Stomach (tissue), 9 donors: ENCODE data around the gene JAKMIP1. TPM values are rescaled to one million over a fixed set of nuclear protein-coding genes. Genes with fewer than 3 reads are reported as not detected.

Experiments used
- DNase-seq, 2 donors: peaks; one replicate each; pipeline versions ENCODE4 v3.0.0 to v3.0.0-alpha.2; 2013 to 2019
- H3K27ac ChIP-seq, 5 donors: fragments of 200-600 bp in 4 of 5; sonication (generic) in 4 of 5; one replicate each; pipeline ENCODE4 v1.5.1; 2013 to 2019; ENCODE audit warnings: mild to moderate bottlenecking in 1 of 5, moderate library complexity in 1 of 5
- H3K27me3 ChIP-seq, 3 donors: fragments of 200-600 bp; sonication (generic); one replicate each; pipeline ENCODE4 v1.5.1; 2017 to 2019; ENCODE audit warnings: mixed run types in 1 of 3
- H3K36me3 ChIP-seq, 4 donors: fragments of 200-600 bp; sonication (generic); 1 replicate in 3 of 4; 2 replicates in 1 of 4; pipeline ENCODE4 v1.5.1; 2016 to 2019
- H3K4me1 ChIP-seq, 4 donors: fragments of 200-600 bp; sonication (generic); one replicate each; pipeline ENCODE4 v1.5.1; 2016 to 2019
- H3K4me3 ChIP-seq, 4 donors: fragments of 200-600 bp; sonication (generic) in 3 of 4; one replicate each; pipeline ENCODE4 v1.5.1; 2016 to 2019; ENCODE audit warnings: mild to moderate bottlenecking in 1 of 4
- H3K9me3 ChIP-seq, 4 donors: fragments of 200-600 bp; sonication (generic); one replicate each; pipeline ENCODE4 v1.5.1; 2016 to 2019
- EP300 ChIP-seq: sonication (generic); formaldehyde crosslinking; IDR thresholded peaks from one replicate; pipeline ENCODE4 v1.6.1; 2017; ENCODE audit warnings: antibody characterized with exemption
- POLR2A ChIP-seq, 4 donors: fragments of 450-650 bp; IDR thresholded peaks; one replicate each; pipeline ENCODE4 v1.6.1; 2016; ENCODE audit warnings: antibody characterized with exemption in 4 of 4, control low read depth in 2 of 4, mild to moderate bottlenecking in 1 of 4, moderate library complexity in 1 of 4
- POLR2AphosphoS5 ChIP-seq, 3 donors: sonication (generic); formaldehyde crosslinking; IDR thresholded peaks; one replicate each; pipeline ENCODE4 v1.6.1; 2016; ENCODE audit warnings: antibody characterized with exemption in 3 of 3
- WGBS, 5 donors: extraction: QIAGEN DNeasy Blood & Tissue Kit in 3 of 5; methylation state at CpG; one replicate each; pipeline versions ENCODE4 v1.1.5 to v1.1.7; 2013 to 2018; 5-methylcytosine and 5-hydroxymethylcytosine counted together
- intact Hi-C: fragments of 100-400 bp; cut with DNase I; formaldehyde crosslinking; loops from one replicate; pipeline ENCODE4 v1.15.1; 2023; ENCODE audit warnings: low total_unique reads
- polyA plus RNA-seq, 3 donors: library from polyadenylated mRNA; stranded (reverse); fragments of 200-250 nt; gene quantifications; one replicate each; pipeline ENCODE4 v1.2.3, GENCODE V29; 2013
- total RNA-seq, 5 donors: library from RNA; depleted of rRNA; stranded (reverse); fragments of >200 nt; gene quantifications; one replicate each; pipeline versions ENCODE4 v1.1.0 to v1.2.3, GENCODE V29; 2014 to 2016
- TF ChIP-seq, protein P1 (sequence below), 7 experiments: fragments of 450-650 bp in 4 of 7; fragments of 200-600 bp in 3 of 7; sonication (generic) in 3 of 7; IDR thresholded peaks; one replicate each; pipeline ENCODE4 v1.5.1; 2016 to 2019; ENCODE audit warnings: antibody characterized with exemption in 7 of 7, control low read depth in 2 of 7, mild to moderate bottlenecking in 1 of 7
- donor health status: healthy with polysubstance abuse.
- donor health status: Bipolar disorder and iron deficiency.
- donor health status: healthy.

Gene JAKMIP1
- total and polyA plus RNA-seq, 8 donors: 0.18 to 10.3 (median 0.54) TPM; not detected in 2

GRCh38 chr4:6111354-6111960 lies 88.9 kb downstream of the JAKMIP1 start:
- H3K4me3 ChIP-seq: no peak overlapping the region
- no peaks in the 10 kb centered on the region for H3K36me3 ChIP-seq
- peaks cover 0 to 17% (median 0%) of the 10 kb centered on the region in 3 donors for H3K27me3 ChIP-seq
- intact Hi-C loops: no loop called here
- 51 to 70% (median 60%) methylated on average over 7 of the region's 7 CpGs for WGBS, 5 donors
- H3K27ac ChIP-seq: no peak overlapping the region
- peaks cover 0 to 4% (median 0%) of the 10 kb centered on the region in 4 donors for H3K4me1 ChIP-seq
- no peaks in the 10 kb centered on the region for H3K9me3 ChIP-seq
- DNase-seq: peak in 1 of 2 donors; percentile 19
- no peak for TF ChIP-seq POLR2AphosphoS5 (IDR thresholded peaks at IDR 0.05)
- TF ChIP-seq POLR2A (IDR thresholded peaks at IDR 0.05): no peak
- TF ChIP-seq, protein P1, sequence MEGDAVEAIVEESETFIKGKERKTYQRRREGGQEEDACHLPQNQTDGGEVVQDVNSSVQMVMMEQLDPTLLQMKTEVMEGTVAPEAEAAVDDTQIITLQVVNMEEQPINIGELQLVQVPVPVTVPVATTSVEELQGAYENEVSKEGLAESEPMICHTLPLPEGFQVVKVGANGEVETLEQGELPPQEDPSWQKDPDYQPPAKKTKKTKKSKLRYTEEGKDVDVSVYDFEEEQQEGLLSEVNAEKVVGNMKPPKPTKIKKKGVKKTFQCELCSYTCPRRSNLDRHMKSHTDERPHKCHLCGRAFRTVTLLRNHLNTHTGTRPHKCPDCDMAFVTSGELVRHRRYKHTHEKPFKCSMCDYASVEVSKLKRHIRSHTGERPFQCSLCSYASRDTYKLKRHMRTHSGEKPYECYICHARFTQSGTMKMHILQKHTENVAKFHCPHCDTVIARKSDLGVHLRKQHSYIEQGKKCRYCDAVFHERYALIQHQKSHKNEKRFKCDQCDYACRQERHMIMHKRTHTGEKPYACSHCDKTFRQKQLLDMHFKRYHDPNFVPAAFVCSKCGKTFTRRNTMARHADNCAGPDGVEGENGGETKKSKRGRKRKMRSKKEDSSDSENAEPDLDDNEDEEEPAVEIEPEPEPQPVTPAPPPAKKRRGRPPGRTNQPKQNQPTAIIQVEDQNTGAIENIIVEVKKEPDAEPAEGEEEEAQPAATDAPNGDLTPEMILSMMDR (IDR thresholded peaks at IDR 0.05): no peak
- no peak for TF ChIP-seq EP300

DNA sequence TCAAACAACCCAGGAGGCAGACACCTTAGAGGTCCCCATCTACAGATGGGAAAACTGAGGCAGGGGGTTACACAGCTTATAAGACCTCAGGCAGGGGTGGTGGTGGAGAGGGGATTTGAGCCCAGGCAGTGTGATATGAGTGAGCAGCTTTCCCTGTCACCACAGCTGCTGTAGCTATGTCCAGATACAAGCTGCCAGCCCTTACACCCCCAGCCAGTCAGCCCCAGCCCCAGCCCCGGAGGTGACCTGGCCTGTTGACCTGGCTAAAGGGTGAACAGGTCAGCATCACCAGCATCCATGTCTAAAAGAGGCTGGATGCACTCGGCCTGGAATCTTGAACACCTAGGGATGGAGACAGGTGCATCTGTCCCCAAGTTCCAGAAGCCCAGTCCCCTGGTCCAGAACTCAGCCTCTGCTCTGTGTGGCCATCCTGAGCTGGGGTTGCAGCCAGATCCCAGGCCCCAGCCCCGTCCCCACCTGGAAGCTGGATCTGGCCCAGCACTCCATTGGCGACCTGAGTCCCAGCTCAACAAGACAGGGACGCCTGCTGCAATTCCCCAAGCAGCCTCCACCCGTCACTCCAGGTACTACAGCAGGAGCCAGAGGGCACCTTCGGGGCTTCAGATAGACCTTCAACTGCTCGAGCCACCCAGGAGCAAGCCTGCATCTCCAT lies 89.5 kb downstream of the JAKMIP1 start:
- intact Hi-C loops: no loop called here
- peaks cover 0 to 16% (median 0%) of the 10 kb centered on the region in 3 donors for H3K27me3 ChIP-seq

GRCh38 chr4:6109842-6110560 lies 90.3 kb downstream of the JAKMIP1 start:
- 47 to 54% (median 51%) methylated on average over 10 to 13 of the region's 13 CpGs for WGBS, 5 donors
- TF ChIP-seq POLR2AphosphoS5 (IDR thresholded peaks at IDR 0.05): no peak
- TF ChIP-seq, protein P1 (IDR thresholded peaks at IDR 0.05): peak in 5 of 7 experiments; percentile 35 to 69 (median 62)
- H3K4me3 ChIP-seq: no peak overlapping the region
- H3K4me1 ChIP-seq: peaks cover 0 to 4% (median 0%) of the 10 kb centered on the region in 4 donors
- H3K27ac ChIP-seq: no peak overlapping the region
- H3K36me3 ChIP-seq: no peaks in the 10 kb centered on the region
- intact Hi-C loops: no loop called here
- H3K27me3 ChIP-seq: peaks cover 0 to 20% (median 0%) of the 10 kb centered on the region in 3 donors
- DNase-seq: peak; percentile 46 to 75
- H3K9me3 ChIP-seq: peaks cover 0 to 8% (median 0%) of the 10 kb centered on the region in 4 donors

More for the DNA sequence above, 89.5 kb downstream of the JAKMIP1 start:
- Histone ChIP-seq H3K27ac (no peak overlapping the region), H3K36me3 (no peaks in the 10 kb centered on the region), H3K4me3 (no peak overlapping the region), H3K9me3 (peaks cover 0 to 1% (median 0%) of the 10 kb centered on the region in 4 donors), H3K4me1 (peaks cover 0 to 4% (median 0%) of the 10 kb centered on the region in 4 donors)
- DNase-seq: peak in 1 of 2 donors; percentile 25
- WGBS, 5 donors: 57 to 80% (median 68%) methylated on average over 1 to 8 of the region's 8 CpGs
- TF ChIP-seq POLR2AphosphoS5 (IDR thresholded peaks at IDR 0.05): no peak
- TF ChIP-seq EP300: no peak
- TF ChIP-seq, protein P1 (IDR thresholded peaks at IDR 0.05): no peak

GRCh38 chr4:6107886-6108285 lies 92.5 kb downstream of the JAKMIP1 start:
- WGBS, 5 donors: 73 to 83% (median 82%) methylated on average over 4 of the region's 4 CpGs
- Histone ChIP-seq H3K4me1 (peaks cover 0 to 4% (median 0%) of the 10 kb centered on the region in 4 donors), H3K9me3 (peaks cover 0 to 8% (median 0%) of the 10 kb centered on the region in 4 donors), H3K27me3 (peaks cover 0 to 24% (median 0%) of the 10 kb centered on the region in 3 donors), H3K36me3 (no peaks in the 10 kb centered on the region), H3K4me3 (no peak overlapping the region), H3K27ac (no peak overlapping the region)
- TF ChIP-seq POLR2AphosphoS5 (IDR thresholded peaks at IDR 0.05) (no peak), POLR2A (IDR thresholded peaks at IDR 0.05) (no peak), EP300 (no peak)
- TF ChIP-seq, protein P1 (IDR thresholded peaks at IDR 0.05): no peak
- intact Hi-C loops: no loop called here
- no peak for DNase-seq
